A549 (cell line): ENCODE data around the gene HTR1E. TPM values are rescaled to one million over a fixed set of nuclear protein-coding genes. Genes with fewer than 3 reads are reported as not detected.

Experiments
- ATAC-seq, 2 experiments: fragments of 200-7000 bp in 1 of 2; fragments of >200 bp in 1 of 2; cut with Nextera tagmentation in 1 of 2; cut with Tn5 transposase in 1 of 2; 3 replicates each; pipeline versions ENCODE4 v1.8.0 to v1.9.1; 2018 to 2020; ENCODE audit warnings: mild to moderate bottlenecking in 1 of 2, moderate library complexity in 1 of 2
- CTCF ChIA-PET: fragments of 300-600 bp; sonication (Branson Sonifier 250); formaldehyde crosslinking; extraction: SDS; loops from one replicate; lab custom pipeline; 2021; ENCODE audit warnings: antibody characterized with exemption, inconsistent platforms; lab: Yijun Ruan, JAX
- POLR2A ChIA-PET: fragments of 350-600 bp; formaldehyde crosslinking; extraction: SDS; loops from one replicate; lab custom pipeline; 2021; ENCODE audit warnings: antibody characterized with exemption, inconsistent platforms; lab: Yijun Ruan, JAX
- DNase-seq, 2 experiments: peaks; one replicate each; pipeline versions ENCODE4 v3.0.0 to v3.0.0-alpha.2; 2011 to 2016; ENCODE audit warnings: low read depth in 1 of 2, low spot score in 1 of 2
- FAIRE-seq: peaks from 2 replicates; lab custom pipeline; 2011; peaks lifted over from hg19 to GRCh38; lab: Jason Lieb, UNC
- H3K27ac ChIP-seq, 2 experiments: fragments of >200 bp; sonication (Bioruptor Twin); formaldehyde crosslinking; 3 replicates each; pipeline ENCODE4 v1.5.1; 2016 to 2017
- H3K4me1 ChIP-seq: fragments of >200 bp; sonication (Bioruptor Twin); formaldehyde crosslinking; 3 replicates; pipeline ENCODE4 v1.6.1; 2016
- H3K4me2 ChIP-seq: fragments of >200 bp; sonication (Bioruptor Twin); formaldehyde crosslinking; 3 replicates; pipeline ENCODE4 v1.6.1; 2016
- H3K4me3 ChIP-seq: fragments of >200 bp; sonication (Bioruptor Twin); formaldehyde crosslinking; 3 replicates; pipeline ENCODE4 v1.5.1; 2016
- H3K9me3 ChIP-seq: fragments of >200 bp; sonication (Bioruptor Twin); formaldehyde crosslinking; 3 replicates; pipeline ENCODE4 v1.6.1; 2016
- BCL3 ChIP-seq: fragments of >200 bp; sonication (Bioruptor Twin); formaldehyde crosslinking; IDR thresholded peaks from 3 replicates; pipeline ENCODE4 v1.6.1; 2016
- CHD2 ChIP-seq: fragments of 150-350 bp; IDR thresholded peaks from 2 replicates; pipeline ENCODE4 v1.6.1; 2014; ENCODE audit warnings: low read length; ENCODE audit not compliant: partially characterized antibody
- CTCF ChIP-seq: fragments of >200 bp; sonication (Bioruptor Twin); formaldehyde crosslinking; IDR thresholded peaks from 3 replicates; pipeline ENCODE4 v1.5.1; 2016
- EHF ChIP-seq: fragments of 250-450 bp; sonication (Bioruptor Pico); IDR thresholded peaks from 2 replicates; pipeline ENCODE4 v1.5.0; 2020; ENCODE audit warnings: mild to moderate bottlenecking
- ESRRA ChIP-seq: fragments of 150-350 bp; IDR thresholded peaks from 2 replicates; pipeline ENCODE4 v1.6.1; 2014; ENCODE audit warnings: mild to moderate bottlenecking, low read length, borderline replicate concordance
- GATA3 ChIP-seq: IDR thresholded peaks from 2 replicates; pipeline ENCODE4 v1.6.1; 2012; ENCODE audit warnings: borderline replicate concordance
- HDAC2 ChIP-seq: fragments of 200-600 bp; sonication (generic); IDR thresholded peaks from 2 replicates; pipeline ENCODE4 v1.6.1; 2016
- HES2 ChIP-seq: fragments of >200 bp; sonication (Bioruptor Twin); formaldehyde crosslinking; IDR thresholded peaks from 2 replicates; pipeline ENCODE4 v1.6.1; 2016
- JUN ChIP-seq, 2 experiments: fragments of >200 bp; sonication (Bioruptor Twin); formaldehyde crosslinking; IDR thresholded peaks; 2 replicates in 1 of 2; 3 replicates in 1 of 2; pipeline ENCODE4 v1.6.1; 2016 to 2017
- JUNB ChIP-seq: fragments of >200 bp; sonication (Bioruptor Twin); formaldehyde crosslinking; IDR thresholded peaks from 2 replicates; pipeline ENCODE4 v1.6.1; 2016
- KDM1A ChIP-seq: fragments of 200-600 bp; sonication (generic); IDR thresholded peaks from 2 replicates; pipeline ENCODE4 v1.6.1; 2016; ENCODE audit warnings: low read depth, mild to moderate bottlenecking
- MAFK ChIP-seq: fragments of 450-650 bp; IDR thresholded peaks from 2 replicates; pipeline ENCODE4 v1.6.1; 2014; ENCODE audit not compliant: partially characterized antibody
- MAZ ChIP-seq: fragments of 150-350 bp; IDR thresholded peaks from 2 replicates; pipeline ENCODE4 v1.6.1; 2014; ENCODE audit warnings: antibody characterized with exemption, low read depth, low read length, borderline replicate concordance
- MYC ChIP-seq: IDR thresholded peaks from 2 replicates; pipeline ENCODE4 v1.6.1; 2012; ENCODE audit warnings: mild to moderate bottlenecking, inconsistent platforms, low read length, improper control_type of control experiment, borderline replicate concordance
- NPAS2 ChIP-seq: fragments of 250-450 bp; sonication (Bioruptor Pico); IDR thresholded peaks from 2 replicates; pipeline ENCODE4 v1.8.0; 2022; ENCODE audit warnings: mild to moderate bottlenecking, moderate library complexity, borderline replicate concordance
- PHF8 ChIP-seq: fragments of 200-600 bp; sonication (generic); IDR thresholded peaks from 2 replicates; pipeline ENCODE4 v1.6.1; 2016; ENCODE audit warnings: low read depth, mild to moderate bottlenecking, antibody characterized with exemption, moderate library complexity, borderline replicate concordance
- POLR2AphosphoS2 ChIP-seq: conservative IDR thresholded peaks from 2 replicates; pipeline ENCODE4 v1.6.1; 2012; ENCODE audit warnings: low read length, improper control_type of control experiment, inconsistent platforms
- RAD21 ChIP-seq, 2 experiments: fragments of >200 bp in 1 of 2; sonication (Bioruptor Twin) in 1 of 2; formaldehyde crosslinking in 1 of 2; IDR thresholded peaks in 1 of 2; conservative IDR thresholded peaks in 1 of 2; 2 replicates in 1 of 2; 3 replicates in 1 of 2; pipeline ENCODE4 v1.6.1; 2012 to 2018; ENCODE audit warnings: inconsistent platforms in 1 of 2
- RARB ChIP-seq: fragments of 250-450 bp; sonication (Bioruptor Pico); IDR thresholded peaks from 2 replicates; pipeline ENCODE4 v1.8.0; 2021; ENCODE audit warnings: mild to moderate bottlenecking, moderate library complexity
- RFX5 ChIP-seq: fragments of 450-650 bp; IDR thresholded peaks from 2 replicates; pipeline ENCODE4 v1.7.1; 2014; ENCODE audit warnings: antibody characterized with exemption, mild to moderate bottlenecking, moderate library complexity
- RNF2 ChIP-seq: fragments of 200-600 bp; sonication (generic); IDR thresholded peaks from 2 replicates; pipeline ENCODE4 v1.6.1; 2016; ENCODE audit warnings: low read depth, mild to moderate bottlenecking, antibody characterized with exemption, moderate library complexity, borderline replicate concordance
- SMC3 ChIP-seq: fragments of >200 bp; sonication (Bioruptor Twin); formaldehyde crosslinking; IDR thresholded peaks from 3 replicates; pipeline ENCODE4 v1.6.1; 2018; ENCODE audit warnings: inconsistent platforms
- SREBF2 ChIP-seq: fragments of 450-650 bp; IDR thresholded peaks from 2 replicates; pipeline ENCODE4 v1.6.1; 2014; ENCODE audit warnings: mild to moderate bottlenecking, moderate library complexity
- ZFP36 ChIP-seq: fragments of 450-650 bp; IDR thresholded peaks from 2 replicates; pipeline ENCODE4 v1.6.1; 2014; ENCODE audit warnings: borderline replicate concordance; ENCODE audit not compliant: partially characterized antibody
- ZSCAN20 ChIP-seq: fragments of 250-450 bp; sonication (Bioruptor Pico); IDR thresholded peaks from 2 replicates; pipeline ENCODE4 v1.8.0; 2022; ENCODE audit warnings: mild to moderate bottlenecking, moderate library complexity
- WGBS: methylation state at CpG from one replicate; pipeline ENCODE4 v1.1.6; 2017; ENCODE audit errors: missing lambda C conversion rate; 5-methylcytosine and 5-hydroxymethylcytosine counted together
- polyA plus RNA-seq, 4 experiments: library from polyadenylated mRNA; depleted of rRNA in 3 of 4; stranded (reverse); fragments of >200 nt; fragmentation: RNase III in 1 of 4; extraction: RNeasy Plus Mini Kit Qiagen cat#74134 plus additional on column Dnase treatment in 1 of 4; gene quantifications; 2 replicates in 3 of 4; 3 replicates in 1 of 4; pipeline ENCODE4 v1.2.3, GENCODE V29; 2011 to 2017
- TF ChIP-seq, protein P1 (sequence below): fragments of 250-450 bp; sonication (Bioruptor Pico); IDR thresholded peaks from 2 replicates; pipeline ENCODE4 v1.5.0; 2020; ENCODE audit warnings: low read depth, mild to moderate bottlenecking, moderate library complexity

The HTR1E gene
- polyA plus RNA-seq, 2 of the 4 experiments (the other 2 are of a cell fraction) = not detected

- no peak for FAIRE-seq
- Histone ChIP-seq H3K4me2 (no peak overlapping the region), H3K4me1 (no peaks in the 10 kb centered on the region), H3K9me3 (no peaks in the 10 kb centered on the region), H3K4me3 (no peak overlapping the region)
- ATAC-seq = no peak
- ChIA-PET POLR2A (no interaction called here), CTCF (no interaction called here)
- TF ChIP-seq, protein P1, sequence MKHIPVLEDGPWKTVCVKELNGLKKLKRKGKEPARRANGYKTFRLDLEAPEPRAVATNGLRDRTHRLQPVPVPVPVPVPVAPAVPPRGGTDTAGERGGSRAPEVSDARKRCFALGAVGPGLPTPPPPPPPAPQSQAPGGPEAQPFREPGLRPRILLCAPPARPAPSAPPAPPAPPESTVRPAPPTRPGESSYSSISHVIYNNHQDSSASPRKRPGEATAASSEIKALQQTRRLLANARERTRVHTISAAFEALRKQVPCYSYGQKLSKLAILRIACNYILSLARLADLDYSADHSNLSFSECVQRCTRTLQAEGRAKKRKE = no peak
- TF ChIP-seq MAFK (no peak), ZFP36 (no peak), CTCF (no peak), ESRRA (no peak), KDM1A (no peak), POLR2AphosphoS2 (no peak), GATA3 (no peak), RNF2 (no peak), CHD2 (no peak), SMC3 (no peak), ZSCAN20 (CRISPR knock-in tag) (no peak), BCL3 (no peak), PHF8 (no peak), HDAC2 (no peak)
- TF ChIP-seq, all 56 proteins: peak for 0
- no peak for DNase-seq
- WGBS = 56% methylated on average over 2 of the region's 2 CpGs
- no peak overlapping the region for H3K27ac ChIP-seq
Observed at GRCh38 chr6:86963352-86963751, 26.0 kb downstream of the HTR1E start.

DNA sequence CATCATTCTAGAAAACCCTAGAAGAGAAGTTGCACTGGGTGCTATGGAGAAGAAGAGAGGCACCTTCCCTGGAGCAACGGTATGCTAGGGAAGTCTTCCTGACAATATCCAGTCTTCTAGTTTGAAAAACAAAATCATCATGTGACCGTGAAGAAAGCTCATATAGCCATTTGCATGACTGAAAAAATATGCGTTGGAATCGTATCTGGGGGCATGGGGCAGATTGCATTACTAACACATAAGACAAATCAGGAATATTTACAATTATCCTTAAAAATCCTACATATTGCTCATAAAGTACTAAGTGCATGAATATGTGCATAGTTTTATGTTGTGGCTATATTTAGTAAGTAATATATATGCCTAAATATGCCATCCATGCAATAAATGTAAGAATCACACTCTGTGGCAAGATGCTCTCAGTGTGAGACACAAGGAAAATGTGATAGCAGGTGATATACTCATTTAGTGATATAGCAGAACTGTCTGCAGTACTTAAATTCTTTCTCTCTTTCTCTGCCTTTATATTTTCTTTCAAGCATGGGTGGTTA lies 26.8 kb downstream of the HTR1E start:
- TF ChIP-seq EHF (CRISPR knock-in tag) = no peak
- no peak for TF ChIP-seq JUN (IDR thresholded peaks at IDR 0.05)
- TF ChIP-seq SMC3 = no peak
- TF ChIP-seq SREBF2 = no peak
- no peak for TF ChIP-seq MAZ
- TF ChIP-seq, protein P1 = no peak
- no peak for TF ChIP-seq CTCF
- no peak for TF ChIP-seq HES2
- no peak for TF ChIP-seq ZSCAN20 (CRISPR knock-in tag)
- TF ChIP-seq RARB (CRISPR knock-in tag) = no peak
- TF ChIP-seq JUNB = no peak
- no peak for TF ChIP-seq ESRRA
- TF ChIP-seq RFX5 = no peak
- TF ChIP-seq NPAS2 = no peak
- TF ChIP-seq RAD21 (conservative IDR thresholded peaks at IDR 0.05 in 1 of 2, IDR thresholded peaks at IDR 0.05 in 1 of 2) = no peak
- no peak for TF ChIP-seq MYC
- no peaks in the 10 kb centered on the region for H3K9me3 ChIP-seq
- no peak overlapping the region for H3K4me2 ChIP-seq
- CTCF ChIA-PET = no interaction called here
- H3K27ac ChIP-seq = no peak overlapping the region
- ATAC-seq (no peak), FAIRE-seq (no peak), DNase-seq (no peak)
- no peaks in the 10 kb centered on the region for H3K4me1 ChIP-seq
- WGBS = 0% methylated on average over 4 of the region's 4 CpGs
- POLR2A ChIA-PET = no interaction called here
- no peak overlapping the region for H3K4me3 ChIP-seq
